GM12878 (cell line): ENCODE measurements around the gene RBM12. TPM values are rescaled to one million over a fixed set of nuclear protein-coding genes. Genes with fewer than 3 reads are reported as not detected.

Experiments
- ATAC-seq: fragments of 200-7000 bp; cut with Tn5 transposase; 3 replicates; pipeline ENCODE4 v1.9.1; 2020; ENCODE audit warnings: mild to moderate bottlenecking, moderate library complexity
- BruUV-seq: library from RNA; stranded (reverse); fragments of 400-500 nt; replicated peaks from 2 replicates; lab custom pipeline; 2021; lab: Mats Ljungman, UMichigan
- CTCF ChIA-PET: fragments of 300-600 bp; sonication (Branson Sonifier 250); formaldehyde crosslinking; extraction: SDS; loops from one replicate; lab custom pipeline; 2021; ENCODE audit warnings: inconsistent platforms; lab: Yijun Ruan, JAX
- POLR2A ChIA-PET: fragments of 350-600 bp; formaldehyde crosslinking; extraction: SDS; loops from one replicate; lab custom pipeline; 2021; ENCODE audit warnings: inconsistent platforms; lab: Charles Lee
- RAD21 ChIA-PET: fragments of 300-600 bp; sonication (Branson Sonifier 250); formaldehyde crosslinking; loops from one replicate; lab custom pipeline; 2023; ENCODE audit warnings: antibody characterized with exemption; ENCODE audit not compliant: unreplicated experiment; lab: Charles Lee
- SMC1A ChIA-PET: fragments of 300-600 bp; sonication (Branson Sonifier 250); formaldehyde crosslinking; loops from one replicate; lab custom pipeline; 2023; ENCODE audit not compliant: unreplicated experiment, uncharacterized antibody; lab: Charles Lee
- DNase-seq: peaks from one replicate; pipeline ENCODE4 v3.0.0-alpha.2; 2011; ENCODE audit warnings: low read depth, low spot score
- FAIRE-seq: peaks from 3 replicates; lab custom pipeline; 2011; peaks lifted over from hg19 to GRCh38; lab: Jason Lieb, UNC
- H2AFZ ChIP-seq: 2 replicates; pipeline ENCODE4 v1.6.0; 2011; ENCODE audit warnings: low read depth, low read length, control low read depth; ENCODE audit not compliant: control insufficient read depth
- H3K27ac ChIP-seq: 2 replicates; pipeline ENCODE4 v1.5.1; 2011; ENCODE audit warnings: control low read depth; ENCODE audit not compliant: control insufficient read depth, insufficient read depth
- H3K27me3 ChIP-seq, 2 experiments: replicated peaks in 1 of 2; 2 replicates each; pipeline versions ENCODE4 v1.6.0 to v1.6.1; 2011; ENCODE audit warnings: low read length in 1 of 2; ENCODE audit not compliant: control insufficient read depth in 2 of 2, insufficient read depth in 2 of 2
- H3K36me3 ChIP-seq, 2 experiments: 2 replicates each; pipeline ENCODE4 v1.5.1; 2011; ENCODE audit warnings: low read length in 1 of 2; ENCODE audit not compliant: control insufficient read depth in 2 of 2, insufficient read depth in 2 of 2
- H3K4me1 ChIP-seq: 2 replicates; pipeline ENCODE4 v1.6.1; 2011; ENCODE audit warnings: mild to moderate bottlenecking, low read length, moderate library complexity, mixed read lengths; ENCODE audit not compliant: control insufficient read depth, insufficient read depth
- H3K4me2 ChIP-seq: 2 replicates; pipeline ENCODE4 v1.6.0; 2011; ENCODE audit warnings: control low read depth; ENCODE audit not compliant: control insufficient read depth, insufficient read depth
- H3K4me3 ChIP-seq: fragments of 200-600 bp; sonication (generic); 2 replicates; pipeline ENCODE4 v1.5.1; 2016
- H3K79me2 ChIP-seq: 2 replicates; pipeline ENCODE4 v1.6.0; 2011; ENCODE audit warnings: low read length; ENCODE audit not compliant: control insufficient read depth, insufficient read depth
- H3K9ac ChIP-seq: 2 replicates; pipeline ENCODE4 v1.8.0; 2011; ENCODE audit warnings: low read length, control low read depth, mixed read lengths; ENCODE audit not compliant: control insufficient read depth, insufficient read depth
- H3K9me3 ChIP-seq: replicated peaks from 3 replicates; pipeline ENCODE4 v1.5.1; 2011; ENCODE audit warnings: mild to moderate bottlenecking, low read length; ENCODE audit not compliant: control insufficient read depth, insufficient read depth
- H4K20me1 ChIP-seq: 2 replicates; pipeline ENCODE4 v1.6.0; 2011; ENCODE audit not compliant: control insufficient read depth, insufficient read depth
- BCL11A ChIP-seq: IDR thresholded peaks from 2 replicates; pipeline ENCODE4 v1.6.1; 2011; ENCODE audit warnings: low read depth, low read length
- HSF1 ChIP-seq: fragments of 150-350 bp; IDR thresholded peaks from 2 replicates; pipeline ENCODE4 v1.6.1; 2014; ENCODE audit warnings: mild to moderate bottlenecking, low read depth, low read length
- JUND ChIP-seq: IDR thresholded peaks from 2 replicates; pipeline ENCODE4 v1.6.1; 2012; ENCODE audit warnings: low read depth, mild to moderate bottlenecking, low read length, improper control_type of control experiment, moderate library complexity
- LARP7 ChIP-seq: fragments of 450-650 bp; IDR thresholded peaks from 2 replicates; pipeline ENCODE4 v1.6.1; 2017; ENCODE audit warnings: mild to moderate bottlenecking
- MXI1 ChIP-seq: fragments of 150-350 bp; IDR thresholded peaks from 2 replicates; pipeline ENCODE4 v1.6.1; 2011; ENCODE audit warnings: low read depth, mild to moderate bottlenecking, inconsistent platforms, low read length, improper control_type of control experiment
- POLR2AphosphoS2 ChIP-seq: IDR thresholded peaks from 2 replicates; pipeline ENCODE4 v1.6.1; 2011; ENCODE audit warnings: low read depth, mild to moderate bottlenecking, low read length, improper control_type of control experiment, moderate library complexity
- RAD51 ChIP-seq: fragments of 450-650 bp; IDR thresholded peaks from 2 replicates; pipeline ENCODE4 v1.6.1; 2016; ENCODE audit warnings: moderate library complexity, mild to moderate bottlenecking, inconsistent platforms
- SUZ12 ChIP-seq: fragments of 200-600 bp; sonication (generic); IDR thresholded peaks from one replicate; pipeline ENCODE4 v1.6.1; 2018; ENCODE audit warnings: antibody characterized with exemption, mild to moderate bottlenecking; ENCODE audit not compliant: unreplicated experiment
- TAF1 ChIP-seq: IDR thresholded peaks from 2 replicates; pipeline ENCODE4 v1.6.1; 2011; ENCODE audit warnings: mild to moderate bottlenecking, low read depth, low read length, borderline replicate concordance
- WRNIP1 ChIP-seq: IDR thresholded peaks from 2 replicates; pipeline ENCODE4 v1.6.1; 2011; ENCODE audit warnings: low read depth, low read length, improper control_type of control experiment, borderline replicate concordance
- YY1 ChIP-seq: IDR thresholded peaks from 2 replicates; pipeline ENCODE4 v1.6.1; 2011; ENCODE audit warnings: low read depth, mild to moderate bottlenecking, low read length
- WGBS: methylation state at CpG from one replicate; pipeline ENCODE4 v1.1.6; 2016; ENCODE audit warnings: low lambda C conversion rate; ENCODE audit not compliant: insufficient replicate concordance, insufficient coverage; ENCODE audit errors: missing lambda C conversion rate; 5-methylcytosine and 5-hydroxymethylcytosine counted together
- in situ Hi-C: fragments of 300-500 bp; cut with MboI; formaldehyde crosslinking; loops from 9 replicates; pipeline ENCODE4 v1.14.3; 2018; ENCODE audit warnings: mixed read lengths
- intact Hi-C: fragments of 100-400 bp; cut with micrococcal nuclease; formaldehyde crosslinking; loops from one replicate; pipeline ENCODE4 v1.14.2; 2022; ENCODE audit not compliant: unreplicated experiment
- polyA plus RNA-seq, 11 experiments: library from polyadenylated mRNA; depleted of rRNA in 4 of 11; unstranded in 6 of 11; stranded (reverse) in 5 of 11; fragments of >200 nt; fragmentation: Nextera tagmentation in 4 of 11; fragmentation: Illumina TruSeq in 1 of 11; extraction: Ambion mirVana in 4 of 11; extraction: Trizol in 1 of 11; gene quantifications; 1 replicate in 1 of 11; 2 replicates in 10 of 11; pipeline versions ENCODE4 v1.2.1 to v1.2.3, GENCODE V29; 2011 to 2016; ENCODE audit warnings: inconsistent platforms in 2 of 11, missing spikeins in 2 of 11, low read depth in 1 of 11
- total RNA-seq, 4 experiments: library from RNA; depleted of rRNA in 3 of 4; stranded (reverse); fragments of >200 nt in 3 of 4; fragmentation: Illumina TruSeq in 1 of 4; extraction: Trizol in 1 of 4; gene quantifications; 2 replicates each; pipeline versions ENCODE4 v1.2.1 to v1.2.3, GENCODE V29; 2013 to 2021
- TF ChIP-seq, protein P1 (sequence below): fragments of 450-650 bp; IDR thresholded peaks from 2 replicates; pipeline ENCODE4 v1.6.1; 2017; ENCODE audit warnings: mild to moderate bottlenecking, moderate library complexity

Gene RBM12
- total and polyA plus RNA-seq, 10 of the 15 experiments (the other 5 are each of a cell fraction or from before 2014, with no cell fraction given), result 4.7 to 153 (median 58.5) TPM

DNA sequence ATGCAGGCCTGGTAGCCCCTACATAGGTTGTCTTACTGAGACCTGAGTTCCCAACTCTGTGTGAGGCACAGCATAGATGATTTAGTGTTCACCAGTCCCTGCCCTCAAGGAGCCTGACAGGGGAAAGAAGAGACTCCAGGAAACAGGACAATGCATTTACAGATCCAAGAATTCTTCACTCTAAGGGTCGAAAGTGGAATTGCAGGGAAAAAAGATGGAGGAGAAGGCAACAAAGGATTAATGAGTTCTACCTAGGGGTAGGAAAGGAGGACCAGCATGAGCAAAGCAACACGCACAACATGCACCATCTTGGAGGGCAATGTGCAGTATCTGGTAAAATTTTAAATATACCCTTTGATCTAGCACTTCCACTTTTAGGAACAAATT is 43.1 kb downstream of the RBM12 start (continued):
- TF ChIP-seq, protein P1, sequence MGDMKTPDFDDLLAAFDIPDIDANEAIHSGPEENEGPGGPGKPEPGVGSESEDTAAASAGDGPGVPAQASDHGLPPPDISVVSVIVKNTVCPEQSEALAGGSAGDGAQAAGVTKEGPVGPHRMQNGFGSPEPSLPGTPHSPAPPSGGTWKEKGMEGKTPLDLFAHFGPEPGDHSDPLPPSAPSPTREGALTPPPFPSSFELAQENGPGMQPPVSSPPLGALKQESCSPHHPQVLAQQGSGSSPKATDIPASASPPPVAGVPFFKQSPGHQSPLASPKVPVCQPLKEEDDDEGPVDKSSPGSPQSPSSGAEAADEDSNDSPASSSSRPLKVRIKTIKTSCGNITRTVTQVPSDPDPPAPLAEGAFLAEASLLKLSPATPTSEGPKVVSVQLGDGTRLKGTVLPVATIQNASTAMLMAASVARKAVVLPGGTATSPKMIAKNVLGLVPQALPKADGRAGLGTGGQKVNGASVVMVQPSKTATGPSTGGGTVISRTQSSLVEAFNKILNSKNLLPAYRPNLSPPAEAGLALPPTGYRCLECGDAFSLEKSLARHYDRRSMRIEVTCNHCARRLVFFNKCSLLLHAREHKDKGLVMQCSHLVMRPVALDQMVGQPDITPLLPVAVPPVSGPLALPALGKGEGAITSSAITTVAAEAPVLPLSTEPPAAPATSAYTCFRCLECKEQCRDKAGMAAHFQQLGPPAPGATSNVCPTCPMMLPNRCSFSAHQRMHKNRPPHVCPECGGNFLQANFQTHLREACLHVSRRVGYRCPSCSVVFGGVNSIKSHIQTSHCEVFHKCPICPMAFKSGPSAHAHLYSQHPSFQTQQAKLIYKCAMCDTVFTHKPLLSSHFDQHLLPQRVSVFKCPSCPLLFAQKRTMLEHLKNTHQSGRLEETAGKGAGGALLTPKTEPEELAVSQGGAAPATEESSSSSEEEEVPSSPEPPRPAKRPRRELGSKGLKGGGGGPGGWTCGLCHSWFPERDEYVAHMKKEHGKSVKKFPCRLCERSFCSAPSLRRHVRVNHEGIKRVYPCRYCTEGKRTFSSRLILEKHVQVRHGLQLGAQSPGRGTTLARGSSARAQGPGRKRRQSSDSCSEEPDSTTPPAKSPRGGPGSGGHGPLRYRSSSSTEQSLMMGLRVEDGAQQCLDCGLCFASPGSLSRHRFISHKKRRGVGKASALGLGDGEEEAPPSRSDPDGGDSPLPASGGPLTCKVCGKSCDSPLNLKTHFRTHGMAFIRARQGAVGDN, result no peak
- TF ChIP-seq RAD51 (no peak), SUZ12 (no peak), BCL11A (no peak), LARP7 (no peak)

- BruUV-seq, result no TSS peak
- WGBS, result 90% methylated on average over 11 of the region's 11 CpGs
- Histone ChIP-seq H3K4me3 (no peak overlapping the region), H3K4me2 (no peak overlapping the region), H2AFZ (no peak overlapping the region), H3K27me3 (no peaks in the 10 kb centered on the region), H3K36me3 (peaks cover 0 to 2% of the 10 kb centered on the region in 2 experiments; a peak in 2 of 4 replicates), H3K9ac (no peak overlapping the region), H3K27ac (no peak overlapping the region), H3K4me1 (peaks cover 20% of the 10 kb centered on the region), H3K79me2 (no peaks in the 10 kb centered on the region; the same call in none of the 2 replicates), H3K9me3 (no peaks in the 10 kb centered on the region), H4K20me1 (no peaks in the 10 kb centered on the region)
- ChIA-PET CTCF (interaction anchor here (0.6 to 4.0 kb wide), 9 partner anchors 11 to 547 kb away, joined by 3 to 31 read pairs (median 3); no protein-coding TSS in a partner anchor), SMC1A (interaction anchor here (1.2 to 3.8 kb wide), 3 partner anchors 36 to 98 kb away, joined by 3 to 28 read pairs (median 3); partner anchors contain the start of genes CPNE1 and RBM12), RAD21 (interaction anchor here (0.6 kb wide), 1 partner anchor 9 kb away, joined by 3 read pairs; no protein-coding TSS in a partner anchor), POLR2A (interaction anchor here (0.8 kb wide), 1 partner anchor 129 kb away, joined by 3 read pairs; no protein-coding TSS in a partner anchor)
- in situ Hi-C loops, result no loop called here
- ATAC-seq, result no peak
- no peak for DNase-seq
- TF ChIP-seq TAF1 (no peak), MXI1 (no peak), WRNIP1 (no peak), POLR2AphosphoS2 (no peak), HSF1 (no peak), JUND (no peak), YY1 (no peak)
- no peak for FAIRE-seq
- intact Hi-C loops, result no loop called here
Measured at GRCh38 chr20:35620818-35621559, 43.7 kb downstream of the RBM12 start.
